Mammary epithelial cell (primary cell): ENCODE data around the gene ACSF3.

ENCODE experiments used
- EZH2 ChIP-seq: IDR thresholded peaks from 2 replicates; pipeline ENCODE4 v1.6.1; 2012; ENCODE audit warnings: low read length, inconsistent platforms, borderline replicate concordance
- TF ChIP-seq, protein P1 (sequence below), 2 donors: IDR thresholded peaks in 1 of 2; conservative IDR thresholded peaks in 1 of 2; 2 replicates each; pipeline ENCODE4 v1.5.1; 2011 to 2012; ENCODE audit warnings: inconsistent platforms in 2 of 2, low read length in 2 of 2, mild to moderate bottlenecking in 2 of 2, control low read depth in 1 of 2, low read depth in 1 of 2; ENCODE audit not compliant: insufficient read depth in 1 of 2; ENCODE audit errors: extremely low read depth in 1 of 2

DNA sequence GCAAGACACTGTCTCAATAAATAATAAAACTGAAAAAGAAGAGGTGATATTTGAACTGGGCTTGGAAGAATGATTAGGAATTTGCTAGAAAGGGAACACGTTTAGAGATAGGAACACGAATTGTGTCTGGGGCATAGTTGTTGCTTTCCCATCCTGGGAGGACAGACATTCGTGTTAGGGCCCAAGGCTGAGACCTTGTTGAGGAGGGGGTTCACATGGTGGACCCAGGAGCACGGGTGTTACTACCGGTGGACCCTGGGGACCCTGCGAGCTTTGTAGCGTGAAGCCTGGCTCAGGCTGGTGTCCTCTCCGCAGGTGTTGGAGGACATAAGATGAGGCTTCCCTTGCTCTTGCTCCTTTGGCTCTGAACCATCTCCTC lies 1.2 kb downstream of the ACSF3 start:
- no peak for TF ChIP-seq EZH2
- TF ChIP-seq, protein P1, sequence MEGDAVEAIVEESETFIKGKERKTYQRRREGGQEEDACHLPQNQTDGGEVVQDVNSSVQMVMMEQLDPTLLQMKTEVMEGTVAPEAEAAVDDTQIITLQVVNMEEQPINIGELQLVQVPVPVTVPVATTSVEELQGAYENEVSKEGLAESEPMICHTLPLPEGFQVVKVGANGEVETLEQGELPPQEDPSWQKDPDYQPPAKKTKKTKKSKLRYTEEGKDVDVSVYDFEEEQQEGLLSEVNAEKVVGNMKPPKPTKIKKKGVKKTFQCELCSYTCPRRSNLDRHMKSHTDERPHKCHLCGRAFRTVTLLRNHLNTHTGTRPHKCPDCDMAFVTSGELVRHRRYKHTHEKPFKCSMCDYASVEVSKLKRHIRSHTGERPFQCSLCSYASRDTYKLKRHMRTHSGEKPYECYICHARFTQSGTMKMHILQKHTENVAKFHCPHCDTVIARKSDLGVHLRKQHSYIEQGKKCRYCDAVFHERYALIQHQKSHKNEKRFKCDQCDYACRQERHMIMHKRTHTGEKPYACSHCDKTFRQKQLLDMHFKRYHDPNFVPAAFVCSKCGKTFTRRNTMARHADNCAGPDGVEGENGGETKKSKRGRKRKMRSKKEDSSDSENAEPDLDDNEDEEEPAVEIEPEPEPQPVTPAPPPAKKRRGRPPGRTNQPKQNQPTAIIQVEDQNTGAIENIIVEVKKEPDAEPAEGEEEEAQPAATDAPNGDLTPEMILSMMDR (conservative IDR thresholded peaks at IDR 0.05 in 1 of 2, IDR thresholded peaks at IDR 0.05 in 1 of 2; ENCODE audit: extremely low read depth in 1 of 2, insufficient read depth in 1 of 2, low read depth in 1 of 2, low read length in 2 of 2) = no peak
